B cell (primary cell): ENCODE measurements around the gene LCE1F. TPM values are rescaled to one million over a fixed set of nuclear protein-coding genes. Genes with fewer than 3 reads are reported as not detected.

Experiments
- ATAC-seq: fragments of 200-7000 bp; cut with Tn5 transposase; one replicate; pipeline ENCODE4 v1.10.0; 2021; ENCODE audit warnings: low read depth, mild to moderate bottlenecking, moderate number of reproducible peaks, moderate library complexity
- CTCF ChIA-PET: fragments of 350-600 bp; sonication (Branson Sonifier 250); formaldehyde crosslinking; loops from one replicate; lab custom pipeline; 2021; ENCODE audit warnings: antibody characterized with exemption, inconsistent platforms; lab: Charles Lee
- POLR2A ChIA-PET: fragments of 350-600 bp; sonication (Branson Sonifier 250); formaldehyde crosslinking; loops from one replicate; lab custom pipeline; 2021; ENCODE audit warnings: antibody characterized with exemption; lab: Charles Lee
- DNase-seq: peaks from one replicate; pipeline ENCODE4 v3.0.0; 2013
- H2AFZ ChIP-seq: 2 replicates; pipeline ENCODE4 v1.6.1; 2012; ENCODE audit warnings: mild to moderate bottlenecking, low read depth, low read length; ENCODE audit not compliant: insufficient read depth, poor library complexity, severe bottlenecking
- H3K27ac ChIP-seq, 2 donors: 1 replicate in 1 of 2; 2 replicates in 1 of 2; pipeline ENCODE4 v1.5.1; 2012 to 2013; ENCODE audit warnings: low read length in 2 of 2, mild to moderate bottlenecking in 2 of 2, moderate library complexity in 1 of 2
- H3K27me3 ChIP-seq, 4 experiments: fragments of 200-600 bp in 1 of 4; sonication (generic) in 1 of 4; replicated peaks in 1 of 4; 1 replicate in 2 of 4; 2 replicates in 2 of 4; pipeline versions ENCODE4 v1.6.1 to v1.7.0; 2013 to 2016; ENCODE audit warnings: low read length in 3 of 4, mild to moderate bottlenecking in 2 of 4, mixed read lengths in 1 of 4, moderate library complexity in 1 of 4; ENCODE audit not compliant: insufficient read depth in 4 of 4, control insufficient read depth in 3 of 4; ENCODE audit errors: control extremely low read depth in 1 of 4
- H3K36me3 ChIP-seq, 2 experiments: replicated peaks in 1 of 2; 1 replicate in 1 of 2; 2 replicates in 1 of 2; pipeline versions ENCODE4 v1.6.1 to v1.7.1; 2013; ENCODE audit warnings: low read length in 1 of 2; ENCODE audit not compliant: insufficient read depth in 2 of 2, control insufficient read depth in 1 of 2; ENCODE audit errors: control extremely low read depth in 1 of 2, extremely low read depth in 1 of 2
- H3K4me1 ChIP-seq, 2 donors: fragments of 200-600 bp in 1 of 2; sonication (generic) in 1 of 2; 1 replicate in 1 of 2; 2 replicates in 1 of 2; pipeline versions ENCODE4 v1.5.1 to v1.6.1; 2013 to 2017; ENCODE audit warnings: low read length in 2 of 2; ENCODE audit not compliant: control insufficient read depth in 2 of 2, insufficient read depth in 2 of 2
- H3K4me2 ChIP-seq: replicated peaks from 2 replicates; pipeline ENCODE3; 2012; ENCODE audit warnings: mild to moderate bottlenecking, low read depth, low read length; ENCODE audit not compliant: poor library complexity, severe bottlenecking
- H3K4me3 ChIP-seq, 5 experiments: fragments of 200-600 bp in 1 of 5; sonication (generic) in 1 of 5; 1 replicate in 3 of 5; 2 replicates in 2 of 5; pipeline versions ENCODE4 v1.5.1 to v1.7.0; 2011 to 2016; ENCODE audit warnings: low read length in 4 of 5, mild to moderate bottlenecking in 4 of 5, low read depth in 2 of 5, control low read depth in 1 of 5, moderate library complexity in 1 of 5; ENCODE audit not compliant: insufficient read depth in 1 of 5; ENCODE audit errors: control extremely low read depth in 1 of 5, extremely low read depth in 1 of 5
- H3K79me2 ChIP-seq: fragments of 200-600 bp; sonication (generic); one replicate; pipeline ENCODE4 v1.6.0; 2016; ENCODE audit warnings: low read length; ENCODE audit not compliant: control insufficient read depth, insufficient read depth
- H3K9ac ChIP-seq: fragments of 200-600 bp; sonication (generic); 2 replicates; pipeline ENCODE4 v1.6.1; 2017; ENCODE audit warnings: mild to moderate bottlenecking, low read length, moderate library complexity
- H3K9me3 ChIP-seq, 3 donors: one replicate each; pipeline versions ENCODE4 v1.6.1 to v1.7.1; 2013; ENCODE audit warnings: low read length in 2 of 3; ENCODE audit not compliant: control insufficient read depth in 2 of 3, insufficient read depth in 1 of 3; ENCODE audit errors: control extremely low read depth in 1 of 3
- H4K20me1 ChIP-seq: 2 replicates; pipeline ENCODE4 v1.6.0; 2012; ENCODE audit warnings: mild to moderate bottlenecking, low read length; ENCODE audit not compliant: insufficient read depth, control insufficient read depth, poor library complexity, severe bottlenecking
- H3K27ac Mint-ChIP-seq: one replicate; pipeline ENCODE4 v1.8.0; 2021; ENCODE audit warnings: mixed read lengths
- H3K27me3 Mint-ChIP-seq: one replicate; pipeline ENCODE4 v1.8.0; 2021; ENCODE audit warnings: mixed read lengths
- H3K4me1 Mint-ChIP-seq: one replicate; pipeline ENCODE4 v1.8.0; 2021; ENCODE audit warnings: mixed read lengths
- H3K4me3 Mint-ChIP-seq: one replicate; pipeline ENCODE4 v1.8.0; 2021; ENCODE audit warnings: mixed read lengths
- H3K9me3 Mint-ChIP-seq: one replicate; pipeline ENCODE4 v1.8.0; 2022; ENCODE audit warnings: mixed read lengths; ENCODE audit not compliant: insufficient read depth
- EZH2 ChIP-seq: IDR thresholded peaks from 2 replicates; pipeline ENCODE4 v1.6.1; 2012; ENCODE audit warnings: borderline replicate concordance, low read depth, mild to moderate bottlenecking, moderate library complexity, low read length; ENCODE audit not compliant: insufficient read depth, poor library complexity, severe bottlenecking
- WGBS: methylation state at CpG from one replicate; pipeline ENCODE4 v1.1.5; 2013; ENCODE audit warnings: missing lambda C conversion rate; ENCODE audit not compliant: insufficient coverage; 5-methylcytosine and 5-hydroxymethylcytosine counted together
- intact Hi-C: fragments of 100-400 bp; cut with micrococcal nuclease; formaldehyde crosslinking; loops from one replicate; pipeline ENCODE4 v1.10.0; 2022
- polyA plus RNA-seq: library from polyadenylated mRNA; depleted of rRNA; stranded (reverse); fragments of >200 nt; gene quantifications from 2 replicates; pipeline ENCODE4 v1.2.3, GENCODE V29; 2012
- total RNA-seq, 2 donors: library from RNA; stranded (reverse); fragments of 120-200 nt in 1 of 2; gene quantifications; 1 replicate in 1 of 2; 2 replicates in 1 of 2; pipeline versions ENCODE4 v1.2.3 to v1.2.4, GENCODE V29; 2013 to 2022
- TF ChIP-seq, protein P1 (sequence below): fragments of 200-600 bp; IDR thresholded peaks from one replicate; pipeline ENCODE4 v1.8.0; 2022; ENCODE audit warnings: antibody characterized with exemption, mild to moderate bottlenecking

The LCE1F gene
- total and polyA plus RNA-seq, 2 donors (not counting 1 experiment from before 2014, with no cell fraction given): not detected

DNA sequence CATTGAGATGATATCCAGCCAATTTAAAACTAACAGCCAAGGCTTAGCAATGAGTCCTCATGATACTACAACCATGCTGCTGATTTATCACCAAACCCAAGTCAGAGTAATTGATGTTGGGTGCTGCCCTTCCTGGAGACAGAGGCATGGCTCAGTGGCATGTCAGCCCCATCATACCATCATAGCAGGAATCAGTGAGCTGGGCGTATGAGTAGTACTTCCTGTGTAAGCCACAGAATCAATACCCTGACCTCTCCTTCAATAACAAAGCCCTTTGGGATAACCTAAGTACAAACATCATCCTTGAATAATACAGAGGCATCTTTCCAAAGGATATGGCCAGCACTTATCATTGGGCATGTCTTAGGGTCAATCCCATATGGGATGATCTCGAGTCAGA, 8.2 kb downstream of the LCE1F start:
- Mint-ChIP-seq H3K27ac (no peak overlapping the region), H3K9me3 (no peaks in the 10 kb centered on the region), H3K27me3 (peaks cover 62% of the 10 kb centered on the region), H3K4me3 (no peak overlapping the region), H3K4me1 (no peaks in the 10 kb centered on the region)
- POLR2A ChIA-PET: no interaction called here
- Histone ChIP-seq H3K36me3 (no peaks in the 10 kb centered on the region), H3K4me3 (no peak overlapping the region), H2AFZ (no peak overlapping the region), H4K20me1 (no peaks in the 10 kb centered on the region), H3K79me2 (no peaks in the 10 kb centered on the region), H3K9ac (no peak overlapping the region), H3K4me1 (no peaks in the 10 kb centered on the region), H3K4me2 (no peak overlapping the region), H3K27me3 (no peaks in the 10 kb centered on the region), H3K9me3 (no peaks in the 10 kb centered on the region), H3K27ac (no peak overlapping the region)
- WGBS: 60% methylated on average over 1 of the region's 2 CpGs
- no peak for ATAC-seq
- CTCF ChIA-PET: no interaction called here
- TF ChIP-seq, protein P1, sequence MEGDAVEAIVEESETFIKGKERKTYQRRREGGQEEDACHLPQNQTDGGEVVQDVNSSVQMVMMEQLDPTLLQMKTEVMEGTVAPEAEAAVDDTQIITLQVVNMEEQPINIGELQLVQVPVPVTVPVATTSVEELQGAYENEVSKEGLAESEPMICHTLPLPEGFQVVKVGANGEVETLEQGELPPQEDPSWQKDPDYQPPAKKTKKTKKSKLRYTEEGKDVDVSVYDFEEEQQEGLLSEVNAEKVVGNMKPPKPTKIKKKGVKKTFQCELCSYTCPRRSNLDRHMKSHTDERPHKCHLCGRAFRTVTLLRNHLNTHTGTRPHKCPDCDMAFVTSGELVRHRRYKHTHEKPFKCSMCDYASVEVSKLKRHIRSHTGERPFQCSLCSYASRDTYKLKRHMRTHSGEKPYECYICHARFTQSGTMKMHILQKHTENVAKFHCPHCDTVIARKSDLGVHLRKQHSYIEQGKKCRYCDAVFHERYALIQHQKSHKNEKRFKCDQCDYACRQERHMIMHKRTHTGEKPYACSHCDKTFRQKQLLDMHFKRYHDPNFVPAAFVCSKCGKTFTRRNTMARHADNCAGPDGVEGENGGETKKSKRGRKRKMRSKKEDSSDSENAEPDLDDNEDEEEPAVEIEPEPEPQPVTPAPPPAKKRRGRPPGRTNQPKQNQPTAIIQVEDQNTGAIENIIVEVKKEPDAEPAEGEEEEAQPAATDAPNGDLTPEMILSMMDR: no peak
- no peak for TF ChIP-seq EZH2
- DNase-seq: no peak
- intact Hi-C loops: no loop called here

DNA sequence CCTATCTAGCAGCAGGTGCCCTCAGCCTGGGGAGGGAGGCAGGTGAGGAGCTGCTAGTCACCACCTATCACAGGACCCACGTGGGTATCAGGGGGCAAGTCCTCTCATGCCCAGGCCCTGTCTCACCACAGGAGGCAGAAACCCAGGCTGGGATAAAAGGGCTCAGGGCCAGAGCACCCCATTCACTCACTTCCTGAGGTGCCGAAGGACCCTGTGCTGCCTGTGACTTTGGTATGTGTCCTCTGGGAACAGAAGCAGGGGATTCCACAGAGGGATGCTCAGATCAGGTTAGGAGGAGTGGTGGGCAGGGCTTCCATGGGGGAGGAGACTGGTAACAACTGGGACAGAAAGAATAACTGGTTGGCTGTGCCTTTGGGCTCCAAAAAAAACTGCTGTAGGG, 11.1 kb downstream of the LCE1F start, which contains the start of gene LCE1E:
LCE1E (plus strand) TSS at position 181 of the 400 bp plus-strand sequence. CDS start 1,043 bp downstream, outside the sequence.
- H3K27ac Mint-ChIP-seq: no peak within 1 kb of the TSS
- ATAC-seq: no peak
- H3K9me3 Mint-ChIP-seq: no peaks in the 10 kb centered on the region
- H3K4me3 Mint-ChIP-seq: no peak within 1 kb of the TSS
- no peak within 1 kb of the TSS for H3K4me2 ChIP-seq
- H3K36me3 ChIP-seq: no peaks in the 10 kb centered on the region
- 40% methylated on average over 1 of the region's 2 CpGs for WGBS
- no peak within 1 kb of the TSS for H2AFZ ChIP-seq
- no peak within 1 kb of the TSS for H3K4me3 ChIP-seq
- no peaks in the 10 kb centered on the region for H4K20me1 ChIP-seq
- H3K9me3 ChIP-seq: no peaks in the 10 kb centered on the region
- no peak for TF ChIP-seq EZH2
- TF ChIP-seq, protein P1: no peak
- H3K27ac ChIP-seq: no peak within 1 kb of the TSS
- no peaks in the 10 kb centered on the region for H3K79me2 ChIP-seq
- peaks cover 52% of the 10 kb centered on the region for H3K27me3 Mint-ChIP-seq
- no peaks in the 10 kb centered on the region for H3K4me1 Mint-ChIP-seq
- POLR2A ChIA-PET: no interaction called here
- intact Hi-C loops: no loop called here
- H3K27me3 ChIP-seq: peaks cover 0 to 4% (median 0%) of the 10 kb centered on the region in 4 experiments
- no peak within 1 kb of the TSS for H3K9ac ChIP-seq
- DNase-seq: no peak
- CTCF ChIA-PET: no interaction called here
- no peaks in the 10 kb centered on the region for H3K4me1 ChIP-seq
